Left lung (tissue), 10 donors: ENCODE data around the gene PRKN. TPM values are rescaled to one million over a fixed set of nuclear protein-coding genes. Genes with fewer than 3 reads are reported as not detected.
"Not testable (repeated sequence)": the region's sequence is repeated elsewhere in the genome, so short reads cannot be mapped to it uniquely, and the experiment has no call there.

Experiments
- ATAC-seq: fragments of 200-7000 bp; cut with Tn5 transposase; one replicate; pipeline ENCODE4 v1.9.1; 2020; ENCODE audit warnings: moderate library complexity
- DNase-seq, 4 donors: peaks; one replicate each; pipeline ENCODE4 v3.0.0-alpha.2; 2013 to 2020
- H3K27ac ChIP-seq, 2 donors: fragments of 200-600 bp; sonication (generic) in 1 of 2; one replicate each; pipeline versions ENCODE4 v1.5.0 to v1.8.0; 2020 to 2021
- H3K27me3 ChIP-seq, 2 donors: fragments of 200-600 bp; sonication (generic) in 1 of 2; one replicate each; pipeline versions ENCODE4 v1.5.0 to v1.8.0; 2020 to 2021
- H3K36me3 ChIP-seq, 2 donors: fragments of 200-600 bp; sonication (generic) in 1 of 2; one replicate each; pipeline versions ENCODE4 v1.5.0 to v1.8.0; 2020 to 2021
- H3K4me1 ChIP-seq, 2 donors: fragments of 200-600 bp; one replicate each; pipeline ENCODE4 v1.8.0; 2021
- H3K4me3 ChIP-seq, 2 donors: fragments of 200-600 bp; sonication (generic) in 1 of 2; one replicate each; pipeline versions ENCODE4 v1.5.0 to v1.8.0; 2020 to 2021; ENCODE audit warnings: mild to moderate bottlenecking in 1 of 2
- H3K9me3 ChIP-seq, 2 donors: fragments of 200-600 bp; sonication (generic) in 1 of 2; one replicate each; pipeline versions ENCODE4 v1.5.0 to v1.8.0; 2020 to 2021
- CTCF ChIP-seq, 2 donors: fragments of 200-600 bp; sonication (generic) in 1 of 2; IDR thresholded peaks; one replicate each; pipeline versions ENCODE4 v1.5.0 to v1.8.0; 2021; ENCODE audit warnings: antibody characterized with exemption in 2 of 2
- intact Hi-C, 2 donors: fragments of 100-400 bp; cut with DNase I; formaldehyde crosslinking; loops; one replicate each; pipeline versions ENCODE4 v1.11.2 to v1.14.2; 2022
- polyA plus RNA-seq, 6 donors: library from polyadenylated mRNA; unstranded; fragments of 120-200 nt; gene quantifications; one replicate each; pipeline ENCODE4 v1.2.1, GENCODE V29; 2013; ENCODE audit not compliant: insufficient read length in 6 of 6
- total RNA-seq, 2 donors: library from RNA; stranded (reverse); fragmentation: NEBNext Ultra II Directional; extraction: Animal tissue kit (Norgen Biotek cat#: 25700); gene quantifications; one replicate each; pipeline ENCODE4 v1.2.1, GENCODE V29; 2021
- donor health status: DM: no; HTN: yes; CAD: no.
- donor health status: DM: no; HTN: no; CAD: no.

The PRKN gene
- total and polyA plus RNA-seq, 8 donors = 1.9 to 4.3 (median 2.5) TPM

GRCh38 chr6:161894436-161894835 is 833.1 kb downstream of the PRKN start:
- no peaks in the 10 kb centered on the region for H3K9me3 ChIP-seq
- H3K4me3 ChIP-seq = no peak overlapping the region
- ATAC-seq (no peak), DNase-seq (no peak)
- H3K27ac ChIP-seq = no peak overlapping the region
- intact Hi-C loops = no loop called here
- no peaks in the 10 kb centered on the region for H3K4me1 ChIP-seq
- H3K27me3 ChIP-seq = no peaks in the 10 kb centered on the region
- TF ChIP-seq CTCF (IDR thresholded peaks at IDR 0.05) = no peak
- H3K36me3 ChIP-seq = no peaks in the 10 kb centered on the region

- Histone ChIP-seq H3K4me1 (no peaks in the 10 kb centered on the region), H3K27ac (no peak overlapping the region), H3K36me3 (no peaks in the 10 kb centered on the region), H3K4me3 (no peak overlapping the region), H3K9me3 (no peaks in the 10 kb centered on the region), H3K27me3 (no peaks in the 10 kb centered on the region)
- ATAC-seq = no peak
- TF ChIP-seq CTCF (IDR thresholded peaks at IDR 0.05) = no peak
- DNase-seq = no peak
- intact Hi-C loops = no loop called here
Observed at GRCh38 chr6:161891542-161891941, 836.0 kb downstream of the PRKN start.

- H3K4me3 ChIP-seq = no peak overlapping the region
Observed at GRCh38 chr6:161890832-161891297, 836.7 kb downstream of the PRKN start.

GRCh38 chr6:161890133-161890831 is 837.3 kb downstream of the PRKN start:
- intact Hi-C loops = no loop called here
- Histone ChIP-seq H3K36me3 (no peaks in the 10 kb centered on the region), H3K27ac (no peak overlapping the region), H3K4me1 (no peaks in the 10 kb centered on the region), H3K9me3 (no peaks in the 10 kb centered on the region), H3K27me3 (no peaks in the 10 kb centered on the region), H3K4me3 (no peak overlapping the region)
- no peak for TF ChIP-seq CTCF (IDR thresholded peaks at IDR 0.05)
- no peak for ATAC-seq
- DNase-seq = peak in 2 of 4 donors; percentile 6 to 15

More at GRCh38 chr6:161890832-161891297, 836.7 kb downstream of the PRKN start:
- Histone ChIP-seq H3K27ac (no peak overlapping the region), H3K9me3 (no peaks in the 10 kb centered on the region), H3K36me3 (no peaks in the 10 kb centered on the region), H3K27me3 (no peaks in the 10 kb centered on the region), H3K4me1 (no peaks in the 10 kb centered on the region)
- intact Hi-C loops = no loop called here
- TF ChIP-seq CTCF (IDR thresholded peaks at IDR 0.05) = no peak
- no peak for ATAC-seq
- DNase-seq = peak in 2 of 4 donors; percentile 1 to 15

GRCh38 chr6:161889324-161889723 is 838.2 kb downstream of the PRKN start:
- Histone ChIP-seq H3K36me3 (no peaks in the 10 kb centered on the region), H3K4me3 (no peak overlapping the region), H3K27ac (no peak overlapping the region), H3K27me3 (no peaks in the 10 kb centered on the region), H3K4me1 (no peaks in the 10 kb centered on the region), H3K9me3 (no peaks in the 10 kb centered on the region)
- ATAC-seq = no peak
- TF ChIP-seq CTCF (IDR thresholded peaks at IDR 0.05) = no peak
- intact Hi-C loops = no loop called here
- no peak for DNase-seq

GRCh38 chr6:161886545-161886944 is 841.0 kb downstream of the PRKN start:
- intact Hi-C loops = not testable (repeated sequence)

More at GRCh38 chr6:161886545-161886944, 841.0 kb downstream of the PRKN start:
- H3K9me3 ChIP-seq, DNase-seq, H3K27ac ChIP-seq, H3K36me3 ChIP-seq, ATAC-seq, H3K4me1 ChIP-seq, H3K4me3 ChIP-seq, H3K27me3 ChIP-seq: not testable (repeated sequence)
